NCI-H1105 (cell line): ENCODE results near the gene PCDHA1.
"Not testable (repeated sequence)": the region's sequence is repeated elsewhere in the genome, so short reads cannot be mapped to it uniquely, and the experiment has no call there.

Experiments
- DNase-seq: peaks from one replicate; lab custom pipeline; 2025; lab: John Stamatoyannopoulos, UW

PCDHA1 gene

GRCh38 chr5:140849831-140850634, 64.1 kb downstream of the PCDHA1 start:
- not testable (repeated sequence) for DNase-seq

GRCh38 chr5:140855772-140856674, 70.1 kb downstream of the PCDHA1 start, which contains the start of gene PCDHA10:
PCDHA10 (plus strand) TSS chr5:140855897; CDS start chr5:140856049, 152 bp downstream.
- DNase-seq, result no peak

GRCh38 chr5:140857177-140857986, 71.4 kb downstream of the PCDHA1 start:
- DNase-seq, result no peak

- no peak for DNase-seq
These were observed 72.0 kb downstream of the PCDHA1 start for GRCh38 chr5:140857987-140858240.

GRCh38 chr5:140862441-140863295, 76.7 kb downstream of the PCDHA1 start:
- no peak for DNase-seq

- DNase-seq, result no peak
These were observed 83.0 kb downstream of the PCDHA1 start, which contains the start of gene PCDHA11 for GRCh38 chr5:140868721-140869554. PCDHA11 (plus strand) TSS chr5:140868957; CDS start chr5:140869104, 147 bp downstream.

GRCh38 chr5:140869555-140869886, 83.6 kb downstream of the PCDHA1 start:
- DNase-seq, result no peak

- no peak for DNase-seq
These were observed 84.6 kb downstream of the PCDHA1 start for GRCh38 chr5:140870221-140871201.

GRCh38 chr5:140875085-140876065, 89.4 kb downstream of the PCDHA1 start, which contains the start of gene PCDHA12:
PCDHA12 (plus strand) TSS chr5:140875308; CDS start chr5:140875473, 165 bp downstream.
- no peak for DNase-seq

GRCh38 chr5:140876541-140877261, 90.8 kb downstream of the PCDHA1 start:
- not testable (repeated sequence) for DNase-seq

GRCh38 chr5:140877262-140877581, 91.3 kb downstream of the PCDHA1 start:
- no peak for DNase-seq

- DNase-seq, result no peak
These were observed 96.1 kb downstream of the PCDHA1 start, which contains the start of gene PCDHA13 for GRCh38 chr5:140881889-140882590. PCDHA13 (plus strand) TSS chr5:140882124; CDS start chr5:140882269, 145 bp downstream.

- no peak for DNase-seq
These were observed 96.6 kb downstream of the PCDHA1 start for GRCh38 chr5:140882591-140882899.

- DNase-seq, result no peak
These were observed 97.4 kb downstream of the PCDHA1 start for GRCh38 chr5:140883373-140883772.

- no peak for DNase-seq
These were observed 98.2 kb downstream of the PCDHA1 start for GRCh38 chr5:140883927-140884697.

- no peak for DNase-seq
These were observed 130.4 kb downstream of the PCDHA1 start for GRCh38 chr5:140916325-140916724.
